Nephron progenitor cell (in vitro differentiated cells): ENCODE data around the gene BICD1.

Source experiments
- DNase-seq: peaks from one replicate; pipeline ENCODE4 v3.0.0; 2021
- H3K27ac Mint-ChIP-seq: 2 replicates; pipeline ENCODE4 v1.8.0; 2021; ENCODE audit warnings: mild to moderate bottlenecking, moderate library complexity, mixed read lengths
- H3K27me3 Mint-ChIP-seq: 2 replicates; pipeline ENCODE4 v1.8.0; 2021; ENCODE audit warnings: mild to moderate bottlenecking, low read depth, mixed read lengths; ENCODE audit not compliant: poor library complexity
- H3K36me3 Mint-ChIP-seq: 2 replicates; pipeline ENCODE4 v1.8.0; 2021; ENCODE audit warnings: low read depth, mixed read lengths
- H3K4me1 Mint-ChIP-seq: 2 replicates; pipeline ENCODE4 v1.8.0; 2021; ENCODE audit warnings: mixed read lengths
- H3K4me3 Mint-ChIP-seq: 2 replicates; pipeline ENCODE4 v1.8.0; 2021; ENCODE audit warnings: mild to moderate bottlenecking, moderate library complexity, mixed read lengths
- H3K9me3 Mint-ChIP-seq: 2 replicates; pipeline ENCODE4 v1.8.0; 2021; ENCODE audit warnings: mild to moderate bottlenecking, moderate library complexity, mixed read lengths
- TF ChIP-seq, protein P1 (sequence below): fragments of 200-600 bp; sonication (generic); IDR thresholded peaks from 2 replicates; pipeline ENCODE4 v1.5.0; 2021; ENCODE audit warnings: antibody characterized with exemption

The BICD1 gene

GRCh38 chr12:32377344-32378055 is 270.9 kb downstream of the BICD1 start:
- TF ChIP-seq, protein P1, sequence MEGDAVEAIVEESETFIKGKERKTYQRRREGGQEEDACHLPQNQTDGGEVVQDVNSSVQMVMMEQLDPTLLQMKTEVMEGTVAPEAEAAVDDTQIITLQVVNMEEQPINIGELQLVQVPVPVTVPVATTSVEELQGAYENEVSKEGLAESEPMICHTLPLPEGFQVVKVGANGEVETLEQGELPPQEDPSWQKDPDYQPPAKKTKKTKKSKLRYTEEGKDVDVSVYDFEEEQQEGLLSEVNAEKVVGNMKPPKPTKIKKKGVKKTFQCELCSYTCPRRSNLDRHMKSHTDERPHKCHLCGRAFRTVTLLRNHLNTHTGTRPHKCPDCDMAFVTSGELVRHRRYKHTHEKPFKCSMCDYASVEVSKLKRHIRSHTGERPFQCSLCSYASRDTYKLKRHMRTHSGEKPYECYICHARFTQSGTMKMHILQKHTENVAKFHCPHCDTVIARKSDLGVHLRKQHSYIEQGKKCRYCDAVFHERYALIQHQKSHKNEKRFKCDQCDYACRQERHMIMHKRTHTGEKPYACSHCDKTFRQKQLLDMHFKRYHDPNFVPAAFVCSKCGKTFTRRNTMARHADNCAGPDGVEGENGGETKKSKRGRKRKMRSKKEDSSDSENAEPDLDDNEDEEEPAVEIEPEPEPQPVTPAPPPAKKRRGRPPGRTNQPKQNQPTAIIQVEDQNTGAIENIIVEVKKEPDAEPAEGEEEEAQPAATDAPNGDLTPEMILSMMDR, result no peak
- no peak overlapping the region for H3K4me3 Mint-ChIP-seq
- no peak for DNase-seq
- H3K4me1 Mint-ChIP-seq, result peaks cover 5% of the 10 kb centered on the region
- H3K36me3 Mint-ChIP-seq, result no peaks in the 10 kb centered on the region
- no peaks in the 10 kb centered on the region for H3K27me3 Mint-ChIP-seq
- H3K9me3 Mint-ChIP-seq, result no peaks in the 10 kb centered on the region
- H3K27ac Mint-ChIP-seq, result peak overlapping the region; percentile 83

DNA sequence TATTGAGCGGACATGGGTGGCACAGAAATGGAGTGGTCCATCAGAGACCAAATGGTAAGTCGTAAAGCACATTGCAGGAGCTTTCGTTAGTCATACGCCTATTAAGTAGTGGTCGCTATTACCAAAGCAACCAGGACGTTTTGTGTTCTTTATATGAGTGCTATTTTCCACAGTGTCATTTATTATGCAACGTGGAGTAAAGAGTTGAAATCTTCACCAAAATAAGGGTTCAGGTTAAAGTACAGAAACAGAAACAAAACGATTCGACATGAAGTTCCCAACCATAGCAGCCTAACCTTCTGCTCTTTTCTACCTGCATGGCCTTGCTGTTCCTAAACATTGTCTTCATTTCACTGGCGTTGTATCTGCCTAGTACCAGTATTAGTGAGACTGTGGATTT is 272.6 kb downstream of the BICD1 start:
- Mint-ChIP-seq H3K27ac (peak overlapping the region; percentile 36), H3K27me3 (no peaks in the 10 kb centered on the region), H3K36me3 (no peaks in the 10 kb centered on the region), H3K9me3 (no peaks in the 10 kb centered on the region), H3K4me1 (peaks cover 5% of the 10 kb centered on the region), H3K4me3 (no peak overlapping the region)
- TF ChIP-seq, protein P1, result no peak
- DNase-seq, result no peak

DNA sequence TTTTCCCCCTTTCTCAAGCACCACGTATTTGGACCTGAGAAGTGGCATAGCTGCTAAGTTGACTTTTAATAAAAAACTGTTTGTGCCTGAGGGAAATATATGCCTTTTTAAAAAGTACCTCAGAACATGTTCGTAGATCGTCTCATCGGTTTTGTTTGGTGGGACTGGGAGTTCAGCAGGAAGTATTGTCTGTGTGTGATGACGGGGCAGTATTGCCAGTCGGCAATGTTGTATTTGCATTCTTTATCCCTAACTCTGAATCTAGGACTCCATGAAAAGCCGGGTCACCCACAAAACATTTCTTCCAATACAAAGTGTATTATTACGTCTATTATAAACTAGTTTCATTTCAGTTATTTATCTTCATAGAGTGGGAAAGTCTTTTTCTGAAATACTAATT is 273.0 kb downstream of the BICD1 start:
- no peak overlapping the region for H3K4me3 Mint-ChIP-seq
- peaks cover 5% of the 10 kb centered on the region for H3K4me1 Mint-ChIP-seq
- H3K36me3 Mint-ChIP-seq, result no peaks in the 10 kb centered on the region
- H3K27ac Mint-ChIP-seq, result peak overlapping the region; percentile 36
- TF ChIP-seq, protein P1, result no peak
- no peaks in the 10 kb centered on the region for H3K9me3 Mint-ChIP-seq
- H3K27me3 Mint-ChIP-seq, result no peaks in the 10 kb centered on the region
- DNase-seq, result no peak

DNA sequence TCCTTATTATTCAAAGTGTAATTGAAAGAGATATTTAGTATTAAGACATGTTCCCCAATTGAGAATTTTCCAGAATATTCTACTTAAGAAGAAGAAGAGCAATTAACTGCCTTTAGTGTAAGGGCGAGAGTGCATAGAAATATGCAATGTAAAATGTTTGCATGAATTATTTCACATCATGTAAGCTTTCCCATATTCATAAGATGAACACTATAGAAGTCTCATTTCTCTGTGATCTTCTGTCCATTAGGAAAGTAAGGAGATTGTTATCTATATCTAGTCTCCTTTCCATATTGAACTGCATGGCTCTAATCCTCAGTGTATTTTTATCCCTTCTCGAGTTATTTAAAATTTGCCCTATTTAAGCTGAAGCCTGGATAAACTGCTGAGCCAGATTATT is 275.6 kb downstream of the BICD1 start:
- H3K27ac Mint-ChIP-seq, result no peak overlapping the region
- TF ChIP-seq, protein P1, result no peak
- H3K4me1 Mint-ChIP-seq, result peaks cover 5% of the 10 kb centered on the region
- DNase-seq, result no peak
- H3K4me3 Mint-ChIP-seq, result no peak overlapping the region
- no peaks in the 10 kb centered on the region for H3K9me3 Mint-ChIP-seq
- H3K27me3 Mint-ChIP-seq, result no peaks in the 10 kb centered on the region
- no peaks in the 10 kb centered on the region for H3K36me3 Mint-ChIP-seq

DNA sequence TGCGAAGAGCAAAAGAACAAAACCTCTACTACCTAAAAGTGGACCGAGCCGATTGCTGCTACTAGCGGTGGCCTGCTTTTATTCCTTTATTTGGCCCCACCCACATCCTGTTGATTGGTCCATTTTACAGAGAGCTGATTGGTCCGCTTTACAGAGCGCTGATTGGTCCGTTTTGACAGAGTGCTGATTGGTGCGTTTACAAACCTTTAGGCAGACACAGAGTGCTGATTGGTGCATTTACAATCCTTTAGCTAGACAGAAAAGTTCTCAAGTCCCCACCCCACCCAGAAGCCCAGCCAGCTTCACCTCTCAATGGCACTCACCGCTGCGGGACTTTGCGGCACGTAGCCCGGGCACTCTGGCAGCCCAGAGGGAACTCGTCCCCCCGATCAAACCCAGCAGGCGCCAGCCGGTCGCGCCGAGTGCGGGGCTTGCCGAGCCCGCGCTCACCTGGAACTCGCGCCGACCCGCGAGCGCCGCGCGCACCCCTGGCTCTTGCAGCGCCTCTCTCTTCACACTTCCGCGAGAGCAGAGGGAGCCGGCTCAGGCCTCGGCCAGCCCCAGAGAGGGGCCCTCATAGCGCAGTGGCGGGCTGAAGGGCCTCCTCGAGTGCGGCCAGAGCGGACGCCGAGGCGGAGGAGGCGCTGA is 284.0 kb downstream of the BICD1 start:
- H3K27ac Mint-ChIP-seq, result no peak overlapping the region
- TF ChIP-seq, protein P1, result no peak
- H3K9me3 Mint-ChIP-seq, result no peaks in the 10 kb centered on the region
- no peak overlapping the region for H3K4me3 Mint-ChIP-seq
- H3K4me1 Mint-ChIP-seq, result no peaks in the 10 kb centered on the region
- peaks cover 3% of the 10 kb centered on the region for H3K27me3 Mint-ChIP-seq
- no peaks in the 10 kb centered on the region for H3K36me3 Mint-ChIP-seq
- DNase-seq, result no peak

DNA sequence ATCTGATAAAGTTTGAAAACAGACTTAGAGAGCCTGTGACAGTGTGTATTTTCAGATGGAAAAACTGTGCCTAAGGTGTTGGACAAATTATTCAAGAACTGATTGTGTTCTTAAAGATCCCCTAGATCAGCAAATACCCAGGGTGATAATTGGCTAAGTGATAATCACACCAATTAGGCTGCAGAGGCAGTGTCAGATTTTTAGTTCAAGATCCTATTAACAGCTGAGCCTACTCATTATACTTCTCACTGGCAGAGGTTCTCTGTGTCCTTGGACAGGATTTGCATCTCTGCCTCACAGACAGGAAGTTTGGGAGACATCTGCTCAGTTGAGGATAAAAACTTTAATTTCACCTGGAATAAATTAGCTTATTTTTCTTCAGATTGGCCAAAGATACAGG is 288.4 kb downstream of the BICD1 start:
- no peak overlapping the region for H3K27ac Mint-ChIP-seq
- no peaks in the 10 kb centered on the region for H3K9me3 Mint-ChIP-seq
- no peaks in the 10 kb centered on the region for H3K36me3 Mint-ChIP-seq
- H3K27me3 Mint-ChIP-seq, result peaks cover 23% of the 10 kb centered on the region
- TF ChIP-seq, protein P1, result no peak
- H3K4me3 Mint-ChIP-seq, result no peak overlapping the region
- DNase-seq, result no peak
- H3K4me1 Mint-ChIP-seq, result peaks cover 10% of the 10 kb centered on the region
